Caco-2 (cell line): Measurements from ENCODE around the gene GPR39. TPM values are rescaled to one million over a fixed set of nuclear protein-coding genes. Genes with fewer than 3 reads are reported as not detected.
"Not testable (repeated sequence)": the region's sequence is repeated elsewhere in the genome, so short reads cannot be mapped to it uniquely, and the experiment has no call there.

ENCODE experiments used
- BruUV-seq: library from RNA; stranded (reverse); fragments of 400-500 nt; replicated peaks from 2 replicates; lab custom pipeline; 2021; lab: Mats Ljungman, UMichigan
- CTCF ChIA-PET: fragments of 300-600 bp; sonication (Branson Sonifier 250); formaldehyde crosslinking; loops from one replicate; lab custom pipeline; 2022; ENCODE audit warnings: antibody characterized with exemption; lab: Charles Lee
- POLR2A ChIA-PET: fragments of 300-600 bp; sonication (Branson Sonifier 250); formaldehyde crosslinking; loops from one replicate; lab custom pipeline; 2022; ENCODE audit warnings: antibody characterized with exemption; lab: Charles Lee
- DNase-seq, 2 experiments: peaks; one replicate each; pipeline versions ENCODE4 v3.0.0 to v3.0.0-alpha.2; 2020 to 2022
- H3K27me3 ChIP-seq: replicated peaks from 2 replicates; pipeline ENCODE4 v1.6.0; 2011; ENCODE audit warnings: low read length; ENCODE audit not compliant: control insufficient read depth, insufficient read depth
- H3K36me3 ChIP-seq: 2 replicates; pipeline ENCODE4 v1.5.1; 2011; ENCODE audit warnings: low read length; ENCODE audit not compliant: control insufficient read depth, insufficient read depth
- H3K4me1 ChIP-seq: fragments of 250-450 bp; sonication (Bioruptor Pico); 2 replicates; pipeline ENCODE4 v1.5.1; 2020; ENCODE audit warnings: mild to moderate bottlenecking
- H3K4me3 ChIP-seq: 2 replicates; pipeline ENCODE4 v1.5.1; 2011; ENCODE audit warnings: low read depth, mild to moderate bottlenecking, control low read depth, low read length
- H3K9me3 ChIP-seq: fragments of 250-450 bp; sonication (Bioruptor Pico); 2 replicates; pipeline ENCODE4 v1.5.1; 2020; ENCODE audit warnings: mild to moderate bottlenecking, moderate library complexity
- H3K27ac Mint-ChIP-seq: one replicate; pipeline ENCODE4 v1.8.0; 2022; ENCODE audit warnings: mixed read lengths; ENCODE audit not compliant: unreplicated experiment
- H3K27me3 Mint-ChIP-seq: one replicate; pipeline ENCODE4 v1.8.0; 2022; ENCODE audit warnings: mixed read lengths; ENCODE audit not compliant: insufficient read depth, unreplicated experiment
- H3K36me3 Mint-ChIP-seq: one replicate; pipeline ENCODE4 v1.8.0; 2022; ENCODE audit warnings: mild to moderate bottlenecking, mixed read lengths; ENCODE audit not compliant: insufficient read depth, unreplicated experiment
- H3K4me1 Mint-ChIP-seq: one replicate; pipeline ENCODE4 v1.8.0; 2022; ENCODE audit warnings: low read depth, mixed read lengths; ENCODE audit not compliant: unreplicated experiment
- H3K4me3 Mint-ChIP-seq: one replicate; pipeline ENCODE4 v1.8.0; 2022; ENCODE audit warnings: mild to moderate bottlenecking, moderate library complexity, mixed read lengths; ENCODE audit not compliant: unreplicated experiment
- H3K9me3 Mint-ChIP-seq: one replicate; pipeline ENCODE4 v1.8.0; 2022; ENCODE audit warnings: mixed read lengths; ENCODE audit not compliant: unreplicated experiment
- CTCF ChIP-seq, 2 experiments: fragments of 200-600 bp in 1 of 2; IDR thresholded peaks; 1 replicate in 1 of 2; 2 replicates in 1 of 2; pipeline versions ENCODE4 v1.5.1 to v1.8.0; 2011 to 2022; ENCODE audit warnings: antibody characterized with exemption in 1 of 2, control low read depth in 1 of 2, inconsistent platforms in 1 of 2, low read depth in 1 of 2, low read length in 1 of 2, mild to moderate bottlenecking in 1 of 2, moderate library complexity in 1 of 2; ENCODE audit not compliant: insufficient read depth in 1 of 2, severe bottlenecking in 1 of 2, unreplicated experiment in 1 of 2
- intact Hi-C: fragments of 100-400 bp; cut with micrococcal nuclease; formaldehyde crosslinking; loops from one replicate; pipeline ENCODE4 v1.10.0; 2022; ENCODE audit not compliant: unreplicated experiment
- total RNA-seq: library from RNA; stranded (reverse); gene quantifications from 2 replicates; pipeline ENCODE4 v1.2.3, GENCODE V29; 2022

GPR39 gene
- total RNA-seq, 1 experiment from 2014 or later, result 26.8 TPM

GRCh38 chr2:132522901-132523300, 106.3 kb downstream of the GPR39 start:
- H3K4me3 Mint-ChIP-seq, result no peak overlapping the region
- H3K36me3 Mint-ChIP-seq, result peaks cover 13% of the 10 kb centered on the region
- POLR2A ChIA-PET, result no interaction called here
- CTCF ChIA-PET, result no interaction called here
- no peak for DNase-seq
- H3K4me1 ChIP-seq, result no peaks in the 10 kb centered on the region
- H3K27ac Mint-ChIP-seq, result no peak overlapping the region
- peaks cover 7% of the 10 kb centered on the region for H3K9me3 Mint-ChIP-seq
- H3K27me3 ChIP-seq, result no peaks in the 10 kb centered on the region
- TF ChIP-seq CTCF (IDR thresholded peaks at IDR 0.05; ENCODE audit: insufficient read depth in 1 of 2, low read depth in 1 of 2, low read length in 1 of 2, severe bottlenecking in 1 of 2, unreplicated experiment in 1 of 2), result no peak
- H3K9me3 ChIP-seq, result no peaks in the 10 kb centered on the region
- H3K27me3 Mint-ChIP-seq, result no peaks in the 10 kb centered on the region
- no peak overlapping the region for H3K4me3 ChIP-seq
- H3K4me1 Mint-ChIP-seq, result no peaks in the 10 kb centered on the region
- H3K36me3 ChIP-seq, result no peaks in the 10 kb centered on the region; the same call in 1 of the 2 replicates
- intact Hi-C loops, result no loop called here
- no TSS peak for BruUV-seq

GRCh38 chr2:132537061-132537460, 120.5 kb downstream of the GPR39 start:
- H3K4me3 Mint-ChIP-seq, H3K4me1 ChIP-seq, intact Hi-C loops, H3K4me3 ChIP-seq, H3K36me3 Mint-ChIP-seq, CTCF ChIA-PET, H3K27me3 ChIP-seq, H3K27me3 Mint-ChIP-seq, H3K36me3 ChIP-seq, BruUV-seq, H3K27ac Mint-ChIP-seq, POLR2A ChIA-PET, DNase-seq: not testable (repeated sequence)
- H3K9me3 ChIP-seq, result peaks cover 15% of the 10 kb centered on the region
- H3K4me1 Mint-ChIP-seq, result peaks cover 12% of the 10 kb centered on the region
- H3K9me3 Mint-ChIP-seq, result peaks cover 34% of the 10 kb centered on the region

GRCh38 chr2:132538331-132538855, 121.8 kb downstream of the GPR39 start:
- H3K9me3 Mint-ChIP-seq, result peaks cover 42% of the 10 kb centered on the region
- POLR2A ChIA-PET, result no interaction called here

More at GRCh38 chr2:132538331-132538855, 121.8 kb downstream of the GPR39 start:
- intact Hi-C loops, result no loop called here
- Histone ChIP-seq H3K9me3 (peaks cover 27% of the 10 kb centered on the region), H3K4me3 (no peak overlapping the region), H3K4me1 (peaks cover 6% of the 10 kb centered on the region), H3K27me3 (no peaks in the 10 kb centered on the region), H3K36me3 (peaks cover 1% of the 10 kb centered on the region; the same call in 1 of the 2 replicates)
- no peak overlapping the region for H3K4me3 Mint-ChIP-seq
- CTCF ChIA-PET, result no interaction called here
- peaks cover 18% of the 10 kb centered on the region for H3K4me1 Mint-ChIP-seq
- BruUV-seq, result no TSS peak
- DNase-seq, result no peak
- H3K27me3 Mint-ChIP-seq, result no peaks in the 10 kb centered on the region
- peaks cover 18% of the 10 kb centered on the region for H3K36me3 Mint-ChIP-seq
- H3K27ac Mint-ChIP-seq, result no peak overlapping the region
- no peak for TF ChIP-seq CTCF (IDR thresholded peaks at IDR 0.05; ENCODE audit: insufficient read depth in 1 of 2, low read depth in 1 of 2, low read length in 1 of 2, severe bottlenecking in 1 of 2, unreplicated experiment in 1 of 2)
